GM18498 (cell line): ENCODE results near the gene TLCD3A.
A peak's percentile ranks its signal among the peaks of the same experiment; 100 is the strongest.
"Not testable (repeated sequence)": the region's sequence is repeated elsewhere in the genome, so short reads cannot be mapped to it uniquely, and the experiment has no call there.

Experiments
- ATAC-seq: cut with Tn5 transposase; IDR thresholded peaks from one replicate; pipeline ENCODE4 v1.9.1; 2021; ENCODE audit warnings: mild to moderate bottlenecking, moderate library complexity; ENCODE audit not compliant: unreplicated experiment

TLCD3A gene

DNA sequence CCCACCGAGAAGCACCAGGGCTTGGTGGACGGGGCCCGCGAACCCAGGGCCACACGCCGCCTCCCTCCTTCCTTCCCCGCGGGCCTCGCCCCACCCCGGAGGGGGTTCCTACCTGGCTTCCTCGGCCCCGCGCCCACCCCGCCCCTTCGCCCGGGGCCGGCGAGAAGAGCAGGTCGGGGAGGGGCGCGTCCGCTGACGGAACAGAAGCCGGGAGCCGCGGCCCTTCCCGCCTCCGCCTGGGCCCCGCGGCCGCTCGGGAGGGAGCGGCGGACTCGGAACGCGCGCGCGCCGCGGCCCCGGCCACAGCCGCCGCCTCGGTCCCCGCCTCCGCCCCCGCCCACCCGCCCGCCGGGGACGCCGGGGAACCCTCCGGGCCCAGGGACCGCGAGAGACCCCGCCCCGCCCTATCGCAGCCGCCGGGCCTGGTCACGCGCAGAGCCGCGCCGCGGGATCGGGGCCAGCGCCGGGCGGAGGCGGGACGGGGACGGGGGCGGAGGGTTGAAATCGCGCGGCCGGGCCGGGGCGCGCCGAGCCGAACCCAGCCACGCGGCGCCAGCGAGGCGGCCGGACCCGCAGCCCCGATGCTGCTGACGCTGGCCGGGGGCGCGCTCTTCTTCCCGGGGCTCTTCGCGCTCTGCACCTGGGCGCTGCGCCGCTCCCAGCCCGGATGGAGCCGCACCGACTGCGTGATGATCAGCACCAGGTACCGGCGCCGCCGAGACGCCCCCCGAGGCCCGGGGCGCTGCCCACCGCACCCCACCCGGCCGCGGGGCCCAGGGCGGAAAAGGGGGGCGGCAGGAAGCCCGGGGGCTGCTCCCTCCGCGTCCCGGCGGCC is at the start of gene TLCD3A:
TLCD3A (plus strand) TSS at position 530 of the 835 bp plus-strand sequence; CDS start at position 582, 52 bp downstream.
- peak; percentile 71 for ATAC-seq

DNA sequence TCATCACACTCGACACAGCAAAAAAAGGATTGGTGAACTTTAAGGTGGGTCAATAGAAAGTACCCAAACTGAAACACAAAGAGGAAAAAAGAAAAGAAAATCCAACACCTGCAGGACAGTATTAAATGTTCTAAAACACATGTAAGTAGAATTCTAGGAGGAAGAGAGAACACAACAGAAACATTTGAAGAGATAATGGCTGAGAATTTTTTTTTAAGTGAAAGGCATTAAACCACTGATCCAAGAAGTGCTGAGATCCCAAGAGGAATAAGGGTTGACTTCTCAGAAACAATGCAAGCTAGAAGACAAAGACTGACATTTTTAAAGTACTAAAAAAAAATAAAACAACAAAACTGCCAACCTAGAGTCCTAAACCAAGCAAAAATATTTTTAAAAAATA is 49.4 kb upstream of the TLCD3A start:
- ATAC-seq, result no peak

DNA sequence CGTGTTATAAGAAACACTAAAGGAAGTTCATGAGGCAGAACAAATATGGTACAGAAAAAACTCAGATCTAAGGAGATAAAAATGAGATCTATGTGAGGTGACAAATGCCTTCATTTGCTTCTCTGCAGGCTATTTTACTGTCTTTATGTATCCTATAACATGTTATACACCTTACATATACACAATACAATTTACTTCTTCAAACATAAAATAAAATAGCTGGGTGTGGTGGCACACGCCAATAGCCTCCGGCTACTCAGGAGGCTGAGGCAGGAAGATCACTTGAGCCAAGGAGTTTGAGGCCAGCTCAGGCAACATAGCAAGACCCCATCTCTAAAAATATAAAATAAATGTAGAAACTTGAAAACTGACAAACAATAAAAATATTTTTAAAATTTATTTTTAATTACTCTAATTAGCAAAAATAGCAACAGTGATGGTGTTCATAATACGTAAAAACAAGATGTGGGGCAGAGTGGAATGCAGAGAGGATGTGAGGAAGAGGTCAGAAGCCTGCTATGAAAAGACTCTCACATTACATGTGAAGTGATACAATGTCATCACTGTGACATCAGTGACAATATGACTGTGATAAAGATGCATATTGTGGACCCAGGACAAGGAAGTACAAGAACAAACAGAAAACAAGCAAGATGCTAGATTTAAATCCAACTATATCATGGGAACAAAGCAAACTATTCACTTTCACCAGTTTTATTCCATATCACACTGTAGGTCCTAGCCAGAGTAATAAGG is 48.7 kb upstream of the TLCD3A start:
- ATAC-seq, result no peak

GRCh38 chr17:685006-685405 is 47.4 kb upstream of the TLCD3A start:
- no peak for ATAC-seq

DNA sequence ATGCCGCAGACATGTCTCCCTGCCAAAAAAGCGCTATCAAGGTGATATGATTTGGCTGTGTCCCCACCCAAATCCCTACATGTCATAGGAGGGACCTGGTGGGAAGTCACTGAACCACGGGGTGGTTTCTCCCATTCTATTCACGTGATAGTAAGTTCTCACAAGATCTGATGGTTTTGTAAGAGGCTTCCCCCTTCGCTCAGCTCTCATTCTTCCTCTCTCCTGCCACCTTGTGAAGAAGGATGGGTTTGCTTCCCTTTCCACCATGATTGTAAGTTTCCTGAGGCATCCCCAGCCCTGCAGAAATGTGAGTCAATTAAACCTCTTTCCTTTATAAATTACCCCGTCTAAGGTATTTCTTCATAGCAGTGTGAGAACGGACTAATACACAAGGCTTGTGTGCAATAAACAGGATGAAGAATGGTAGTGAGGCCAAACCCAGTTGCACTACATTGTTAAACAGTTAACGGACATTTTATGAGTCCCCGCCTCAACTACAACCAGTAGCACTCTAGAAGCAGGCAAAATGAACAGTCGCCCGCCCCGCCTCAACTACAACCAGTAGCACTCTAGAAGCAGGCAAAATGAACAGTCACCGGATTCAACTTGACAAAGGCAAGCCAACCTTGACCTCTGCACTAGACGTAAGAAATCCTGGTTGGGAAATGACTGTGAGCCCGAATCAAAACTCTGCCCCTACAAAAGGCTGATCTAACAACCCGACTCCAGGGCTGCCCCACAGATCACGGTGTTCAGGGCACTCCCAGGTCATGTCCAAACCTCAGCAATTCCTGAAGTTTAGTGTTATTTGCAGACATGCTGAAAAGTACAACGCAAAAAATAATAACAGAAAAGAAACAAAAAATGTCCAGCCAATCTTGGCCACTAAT is 44.1 kb upstream of the TLCD3A start:
- no peak for ATAC-seq

DNA sequence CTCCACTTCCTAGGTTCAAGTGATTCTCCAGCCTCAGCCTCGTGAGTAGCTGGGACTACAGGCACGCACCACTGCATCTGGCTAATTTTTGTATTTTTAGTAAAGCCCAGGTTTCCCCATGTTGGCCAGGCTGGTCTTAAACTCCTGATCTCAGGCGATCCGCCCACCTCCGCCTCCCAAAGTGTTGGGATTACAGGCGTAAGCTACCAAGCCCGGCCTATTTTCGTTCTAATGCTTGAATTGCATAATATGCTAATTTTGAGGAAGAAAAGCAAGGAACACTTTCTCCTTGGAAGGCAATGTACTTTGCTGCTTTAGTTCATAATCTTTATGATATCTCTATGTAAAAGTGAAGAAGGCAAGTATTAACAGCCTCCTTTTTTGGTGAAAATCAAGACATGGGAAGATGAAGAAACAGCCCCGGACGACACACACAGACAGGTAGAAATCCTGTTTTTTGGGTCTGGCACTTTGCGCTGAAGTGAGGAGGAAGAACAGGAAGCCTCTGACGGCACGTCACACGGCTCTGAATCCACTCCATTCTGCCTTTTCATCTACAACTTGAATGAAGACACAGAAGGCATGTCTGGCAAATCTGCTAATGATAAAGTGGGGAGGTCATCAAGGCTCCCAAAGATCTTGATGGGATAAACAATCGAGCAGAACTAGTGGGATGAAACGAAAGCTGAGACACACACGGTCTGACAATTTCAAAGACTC is 42.7 kb upstream of the TLCD3A start:
- no peak for ATAC-seq

GRCh38 chr17:690361-690760 is 42.0 kb upstream of the TLCD3A start:
- no peak for ATAC-seq

DNA sequence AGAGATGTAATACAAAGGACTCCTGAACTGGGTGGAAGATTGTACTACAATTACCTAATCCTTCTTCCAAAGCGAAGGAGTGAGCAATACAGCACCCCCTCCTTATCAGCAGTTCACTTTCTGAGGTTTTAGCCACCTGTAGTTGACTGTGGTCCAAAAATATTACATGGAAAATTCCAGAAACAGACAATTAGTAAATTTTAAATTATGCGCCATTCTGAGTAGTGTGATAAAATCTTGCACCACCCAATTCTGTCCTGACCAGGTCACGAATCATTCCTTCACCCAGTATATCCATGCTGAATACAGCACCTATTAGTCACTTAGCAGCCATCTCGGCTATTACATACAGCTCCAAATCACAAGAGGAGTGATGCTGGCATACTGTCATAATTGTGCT is 41.0 kb upstream of the TLCD3A start:
- ATAC-seq, result no peak

DNA sequence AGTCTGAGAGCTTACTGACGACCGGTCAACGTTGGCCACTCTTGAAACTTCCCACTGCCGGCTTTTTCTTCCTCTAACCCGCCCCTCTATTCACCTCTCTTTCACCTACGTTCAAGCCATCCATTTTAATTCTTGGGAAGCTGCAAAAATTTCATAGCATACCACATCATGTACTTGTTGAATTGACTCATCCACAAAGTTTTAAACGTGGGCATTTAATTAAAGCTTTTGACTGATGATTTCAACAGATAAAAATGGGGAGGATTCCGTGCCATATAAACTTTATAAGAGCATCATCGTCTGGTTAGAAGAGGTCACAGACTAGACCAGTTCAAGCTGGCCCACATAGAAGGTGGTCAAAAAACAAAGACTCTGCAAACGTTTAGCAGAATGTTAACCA is 40.3 kb upstream of the TLCD3A start:
- no peak for ATAC-seq

DNA sequence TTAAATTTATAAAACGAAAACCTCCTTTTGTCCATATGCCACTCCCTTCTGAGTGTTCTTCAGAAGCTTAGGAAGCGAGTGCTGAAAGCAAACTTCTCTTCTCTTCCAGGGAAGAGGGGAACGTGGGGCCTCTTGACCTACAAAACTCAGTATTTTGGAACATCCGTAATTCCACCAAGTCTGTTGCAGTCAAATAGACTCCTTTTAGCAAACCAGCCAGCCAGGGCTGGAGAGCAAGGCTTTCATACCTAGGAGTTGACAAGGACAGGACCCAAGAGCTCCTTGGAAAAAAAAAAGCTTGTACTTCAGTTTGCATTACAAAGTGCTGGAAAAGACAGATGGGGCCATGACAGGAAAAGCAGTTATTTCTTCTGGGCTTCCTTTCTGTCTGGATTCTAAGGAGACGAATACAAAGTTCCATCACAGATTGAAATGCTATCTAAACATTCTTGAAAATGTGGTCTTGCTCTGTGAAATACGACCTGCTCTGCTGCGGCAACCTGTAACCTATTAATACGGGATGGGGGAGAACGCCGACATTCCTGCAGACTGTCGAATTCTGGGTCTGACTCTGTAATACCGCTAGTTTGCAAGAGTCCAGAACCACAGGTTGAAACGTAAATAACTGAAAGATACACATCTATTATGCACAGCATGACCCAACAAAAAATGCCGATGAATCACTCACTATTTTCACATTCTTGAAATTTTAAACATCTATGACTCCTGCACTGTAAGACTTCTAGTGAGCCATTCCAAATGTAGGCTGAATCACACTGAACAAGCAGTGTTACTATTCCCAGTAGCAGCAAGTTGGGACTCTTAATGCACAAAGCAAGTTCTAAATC is 38.4 kb upstream of the TLCD3A start:
- ATAC-seq, result no peak

DNA sequence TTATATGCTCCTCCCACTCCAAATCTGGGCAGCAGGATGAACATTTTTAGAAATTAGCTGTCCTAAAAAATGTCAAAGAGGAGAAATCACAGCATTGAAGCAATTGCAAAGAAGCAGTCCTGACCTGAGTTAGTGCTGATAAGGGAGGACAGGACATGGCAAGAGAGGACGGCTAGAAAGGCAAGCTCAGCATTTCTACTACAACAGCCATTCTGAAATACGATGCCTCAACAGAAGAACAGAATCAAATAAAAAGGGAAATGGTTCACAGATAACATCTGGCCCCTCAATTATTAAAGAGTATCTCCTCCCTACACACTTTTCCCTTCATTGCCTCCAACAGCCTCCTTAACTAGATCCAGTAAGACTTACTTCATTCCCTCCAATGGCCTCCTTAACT is 36.0 kb upstream of the TLCD3A start:
- ATAC-seq, result no peak

DNA sequence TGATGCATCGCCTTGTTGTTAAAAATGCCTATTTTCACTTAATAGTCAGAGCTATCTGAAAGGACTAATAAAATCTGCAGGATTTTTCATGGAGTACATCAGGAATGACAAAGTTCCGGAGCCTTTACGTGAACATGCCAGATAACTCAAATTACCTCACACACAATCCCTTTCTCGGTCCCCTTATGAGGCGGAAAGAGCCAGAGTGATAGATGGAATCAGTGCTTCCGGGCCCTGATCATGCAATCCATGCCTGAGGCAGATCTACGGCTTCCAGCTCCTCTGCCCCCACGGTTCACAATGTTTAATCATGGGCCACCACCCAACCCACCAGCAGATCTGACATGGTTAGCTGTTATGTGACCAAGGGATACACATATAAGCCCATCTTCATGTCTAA is 34.7 kb upstream of the TLCD3A start:
- ATAC-seq, result no peak

- not testable (repeated sequence) for ATAC-seq
Observed at GRCh38 chr17:698096-698495, 34.3 kb upstream of the TLCD3A start.

DNA sequence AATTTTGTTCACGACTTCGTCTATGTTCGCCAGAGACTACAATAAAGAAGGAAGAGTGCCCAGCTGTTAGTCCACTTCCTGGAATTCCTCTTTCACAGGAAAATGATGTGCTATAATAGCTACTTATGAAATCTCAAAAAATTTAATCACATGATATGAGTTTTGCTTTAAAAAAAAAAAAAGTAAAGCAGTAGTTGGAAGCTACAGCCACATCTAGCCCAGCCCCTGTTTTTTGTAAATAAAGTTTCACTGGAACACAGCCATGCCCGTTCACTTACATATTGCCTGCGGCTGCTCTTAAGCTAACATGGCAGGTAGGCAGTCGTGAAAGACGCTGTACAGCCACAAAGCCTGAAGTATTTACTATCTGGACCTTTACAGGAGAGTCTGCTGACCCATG is 33.1 kb upstream of the TLCD3A start:
- no peak for ATAC-seq

- no peak for ATAC-seq
Observed at GRCh38 chr17:700504-701094, 31.8 kb upstream of the TLCD3A start.

DNA sequence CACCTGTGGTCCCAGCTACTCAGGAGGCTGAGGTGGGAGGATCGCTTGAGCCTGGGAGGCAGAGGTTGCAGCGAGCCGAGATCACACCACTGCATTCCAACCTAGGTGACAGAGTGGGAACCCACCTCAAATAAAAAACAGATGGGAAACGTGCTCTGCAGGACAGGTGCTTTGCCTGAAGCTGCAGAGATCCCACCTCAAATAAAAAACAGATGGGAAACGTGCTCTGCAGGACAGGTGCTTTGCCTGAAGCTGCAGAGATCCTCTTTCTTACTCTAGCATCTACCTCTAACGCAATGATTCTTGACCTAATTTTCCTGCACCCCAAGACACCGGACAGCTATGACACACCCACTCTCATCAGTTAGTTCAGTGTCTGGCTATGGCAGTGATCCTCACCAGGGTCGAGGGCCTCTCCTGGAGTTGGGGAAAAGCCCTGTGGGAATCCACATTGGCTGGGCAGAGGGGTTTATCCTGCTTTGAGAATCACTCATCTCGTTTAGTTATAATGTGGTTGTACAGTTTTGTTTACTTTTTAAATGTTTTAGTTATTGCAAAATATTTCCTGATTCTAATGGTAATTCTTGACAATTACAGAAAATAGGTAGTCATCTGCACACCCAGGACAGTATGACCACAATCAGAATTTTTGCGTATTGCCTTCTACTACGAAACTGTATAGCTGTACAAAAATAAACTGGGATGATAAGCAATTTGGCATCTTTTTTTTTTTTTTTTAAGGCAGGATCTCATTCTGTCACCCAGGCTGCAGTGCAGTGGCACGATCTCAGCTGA is 29.1 kb upstream of the TLCD3A start:
- no peak for ATAC-seq

- no peak for ATAC-seq
Observed at GRCh38 chr17:704111-704864, 28.1 kb upstream of the TLCD3A start.

- no peak for ATAC-seq
Observed at GRCh38 chr17:705011-705410, 27.4 kb upstream of the TLCD3A start.
